K562 (cell line): ENCODE data around the gene SETMAR. TPM values are rescaled to one million over a fixed set of nuclear protein-coding genes. Genes with fewer than 3 reads are reported as not detected.

ENCODE experiments used
- ARNT ChIP-seq, 2 experiments: fragments of 450-650 bp; IDR thresholded peaks; 2 replicates each; pipeline ENCODE4 v1.6.1; 2016; ENCODE audit warnings: mild to moderate bottlenecking in 1 of 2
- BDP1 ChIP-seq: IDR thresholded peaks from 3 replicates; pipeline ENCODE4 v1.6.1; 2011; ENCODE audit not compliant: insufficient read length, insufficient read depth
- CBX8 ChIP-seq: fragments of 200-600 bp; sonication (generic); IDR thresholded peaks from 2 replicates; pipeline ENCODE4 v1.6.1; 2012; ENCODE audit warnings: borderline replicate concordance, mixed run types, low read depth, mild to moderate bottlenecking, moderate library complexity, mixed read lengths, low read length, control low read depth, inconsistent platforms; ENCODE audit not compliant: poor library complexity, severe bottlenecking; ENCODE audit errors: extremely low read depth
- CHAMP1 ChIP-seq: fragments of 450-650 bp; IDR thresholded peaks from 2 replicates; pipeline ENCODE4 v1.6.1; 2016; ENCODE audit warnings: mild to moderate bottlenecking
- DDX20 ChIP-seq: fragments of 450-650 bp; IDR thresholded peaks from 2 replicates; pipeline ENCODE4 v1.6.1; 2016; ENCODE audit warnings: missing genetic modification characterization, low read depth, mild to moderate bottlenecking, missing compliant biosample characterization, moderate library complexity
- FOXA3 ChIP-seq, 2 experiments: fragments of 450-650 bp in 1 of 2; sonication (generic) in 1 of 2; formaldehyde crosslinking; IDR thresholded peaks in 1 of 2; conservative IDR thresholded peaks in 1 of 2; 2 replicates each; pipeline versions ENCODE4 v1.4.0 to v1.8.0; 2020 to 2022; ENCODE audit warnings: mild to moderate bottlenecking in 2 of 2, missing genetic modification reagents in 1 of 2
- FUS ChIP-seq: fragments of 200-400 bp; formaldehyde crosslinking; optimal IDR thresholded peaks from 2 replicates; pipeline ENCODE3; 2017; ENCODE audit warnings: low read depth, low read length
- MIER1 ChIP-seq: fragments of 450-650 bp; IDR thresholded peaks from 2 replicates; pipeline ENCODE4 v1.6.1; 2016; ENCODE audit warnings: antibody characterized with exemption, mild to moderate bottlenecking, low read depth
- MYNN ChIP-seq, 2 experiments: sonication (generic); formaldehyde crosslinking in 1 of 2; IDR thresholded peaks; 2 replicates each; pipeline versions ENCODE4 v1.5.0 to v1.6.1; 2016 to 2020; ENCODE audit warnings: antibody characterized with exemption in 1 of 2, missing genetic modification reagents in 1 of 2
- NR2C1 ChIP-seq, 2 experiments: fragments of 450-650 bp; IDR thresholded peaks; 2 replicates each; pipeline ENCODE4 v1.6.1; 2017; ENCODE audit warnings: mild to moderate bottlenecking in 2 of 2, antibody characterized with exemption in 1 of 2, inconsistent platforms in 1 of 2, missing compliant biosample characterization in 1 of 2, missing genetic modification characterization in 1 of 2
- RB1 ChIP-seq: fragments of 450-650 bp; IDR thresholded peaks from 2 replicates; pipeline ENCODE4 v1.6.1; 2017; ENCODE audit warnings: low read depth, mild to moderate bottlenecking
- RBBP5 ChIP-seq: fragments of 200-600 bp; sonication (generic); IDR thresholded peaks from 2 replicates; pipeline ENCODE4 v1.6.1; 2012; ENCODE audit warnings: borderline replicate concordance, mild to moderate bottlenecking, low read length, control low read depth, inconsistent platforms; ENCODE audit not compliant: insufficient read depth, poor library complexity, severe bottlenecking
- RFX7 ChIP-seq: fragments of 250-450 bp; sonication (Bioruptor Pico); IDR thresholded peaks from 2 replicates; pipeline ENCODE4 v1.5.1; 2021; ENCODE audit warnings: mild to moderate bottlenecking
- TARDBP ChIP-seq: fragments of 450-650 bp; IDR thresholded peaks from 2 replicates; pipeline ENCODE4 v1.6.1; 2016
- TCF3 ChIP-seq: sonication (generic); formaldehyde crosslinking; IDR thresholded peaks from 2 replicates; pipeline ENCODE4 v1.4.0; 2020; ENCODE audit warnings: mild to moderate bottlenecking, missing genetic modification reagents
- ZBTB11 ChIP-seq, 3 experiments: fragments of 200-800 bp in 1 of 3; fragments of 250-450 bp in 1 of 3; fragments of 450-650 bp in 1 of 3; sonication (Bioruptor Pico) in 1 of 3; sonication (Bioruptor generic) in 1 of 3; formaldehyde crosslinking in 1 of 3; IDR thresholded peaks; 2 replicates each; pipeline versions ENCODE4 v1.6.1 to v1.8.0; 2016 to 2022; ENCODE audit warnings: mild to moderate bottlenecking in 2 of 3, missing genetic modification characterization in 2 of 3, missing compliant biosample characterization in 1 of 3, moderate library complexity in 1 of 3
- ZBTB2 ChIP-seq: fragments of 450-650 bp; IDR thresholded peaks from 2 replicates; pipeline ENCODE4 v1.6.1; 2016; ENCODE audit warnings: antibody characterized with exemption
- ZKSCAN3 ChIP-seq: fragments of 250-450 bp; sonication (Bioruptor Pico); IDR thresholded peaks from 2 replicates; pipeline ENCODE4 v1.4.0; 2020
- ZNF12 ChIP-seq: sonication (generic); formaldehyde crosslinking; IDR thresholded peaks from 2 replicates; pipeline ENCODE4 v1.4.0; 2020; ENCODE audit warnings: mild to moderate bottlenecking, missing genetic modification reagents
- polyA plus RNA-seq, 8 experiments: library from polyadenylated mRNA; depleted of rRNA in 4 of 8; stranded (reverse) in 5 of 8; unstranded in 3 of 8; fragments of >200 nt; fragmentation: Nextera tagmentation in 2 of 8; fragmentation: Illumina TruSeq in 1 of 8; extraction: Ambion mirVana in 2 of 8; extraction: Trizol in 1 of 8; gene quantifications; 2 replicates each; pipeline versions ENCODE4 v1.2.1 to v1.2.3, GENCODE V29; 2011 to 2014; ENCODE audit warnings: inconsistent platforms in 1 of 8, missing spikeins in 1 of 8
- total RNA-seq, 7 experiments: library from RNA; depleted of rRNA in 6 of 7; stranded (reverse); fragments of >200 nt in 6 of 7; fragmentation: Illumina TruSeq in 2 of 7; extraction: Trizol in 2 of 7; gene quantifications; 2 replicates each; pipeline versions ENCODE4 v1.2.1 to v1.2.3, GENCODE V29; 2011 to 2021; ENCODE audit warnings: low replicate concordance in 1 of 7

SETMAR gene
- total and polyA plus RNA-seq, 9 of the 15 experiments (the other 6 are each of a cell fraction or from before 2014, with no cell fraction given), result 5.5 to 25.1 (median 18.2) TPM

GRCh38 chr3:4351164-4351855 is 48.1 kb downstream of the SETMAR start (continued):
- TF ChIP-seq ZBTB11 (CRISPR knock-in tag; IDR thresholded peaks at IDR 0.05) (peak in 1 of 3 experiments; percentile 42; a peak in 1 of 6 replicates), NR2C1 (IDR thresholded peaks at IDR 0.05) (no peak), NR2C1 (tag; IDR thresholded peaks at IDR 0.05) (no peak), CBX8 (no peak), ZNF12 (no peak), RB1 (no peak), MYNN (IDR thresholded peaks at IDR 0.05) (no peak), MYNN (CRISPR knock-in tag; IDR thresholded peaks at IDR 0.05) (no peak), ZKSCAN3 (CRISPR knock-in tag) (no peak), BDP1 (no peak), DDX20 (tag) (no peak), ZBTB2 (0 out of 2 replicates have a peak, but pooled peaks have one; percentile 22), CHAMP1 (no peak), MIER1 (no peak), ARNT (IDR thresholded peaks at IDR 0.05) (peak in 1 of 2 experiments; percentile 10; a peak in 1 of 4 replicates), RBBP5 (no peak), RFX7 (CRISPR knock-in tag) (no peak), FUS (no peak), FOXA3 (CRISPR knock-in tag; conservative IDR thresholded peaks at IDR 0.05 in 1 of 2, IDR thresholded peaks at IDR 0.05 in 1 of 2) (0 out of 4 replicates have a peak, but pooled peaks of 1 of the 2 experiments have one; percentile 17), TCF3 (CRISPR knock-in tag) (no peak), TARDBP (no peak)
